Measurements from ENCODE around the gene ELOVL5.

ELOVL5 gene

GRCh38 chr6:53343092-53343491 is 5.7 kb downstream of the ELOVL5 start:
- Histone ChIP-seq H3K36me3 (ENCODE audit: control insufficient read depth in 1 of 2, insufficient read depth in 2 of 2, low read length in 2 of 2) (no peaks in the 10 kb centered on the region), H3K4me1 (ENCODE audit: control insufficient read depth in 1 of 2, insufficient read depth in 2 of 2, low read length in 2 of 2) (peaks cover 0 to 39% of the 10 kb centered on the region in 2 donors), H3K9me3 (ENCODE audit: control insufficient read depth in 1 of 2, low read length in 2 of 2) (no peaks in the 10 kb centered on the region), H3K27ac (ENCODE audit: low read length) (no peak overlapping the region), H3K4me3 (ENCODE audit: low read depth in 1 of 2, low read length in 2 of 2) (no peak overlapping the region), H3K27me3 (ENCODE audit: low read depth, low read length) (no peaks in the 10 kb centered on the region)

DNA sequence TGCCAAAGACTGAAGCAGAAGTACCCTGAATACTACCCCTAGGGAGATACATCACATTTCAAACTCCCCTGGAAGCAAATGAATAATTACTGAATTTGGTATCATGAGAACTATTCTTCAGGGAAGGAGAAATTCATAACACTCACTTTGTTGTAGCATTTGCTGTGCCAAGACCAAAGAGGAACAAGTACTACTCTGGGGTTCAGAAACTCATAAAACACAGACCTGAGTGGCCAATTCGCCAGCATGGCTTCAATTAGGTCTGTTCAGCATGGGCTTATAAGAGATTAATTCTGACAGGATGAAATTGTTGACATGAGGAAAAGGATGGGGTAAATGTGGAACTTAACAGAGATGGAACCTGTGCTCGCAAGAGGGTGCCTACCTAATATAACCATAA is 6.5 kb downstream of the ELOVL5 start:
- Histone ChIP-seq H3K27ac (ENCODE audit: low read length) (no peak overlapping the region), H3K36me3 (ENCODE audit: control insufficient read depth in 1 of 2, insufficient read depth in 2 of 2, low read length in 2 of 2) (no peaks in the 10 kb centered on the region), H3K4me1 (ENCODE audit: control insufficient read depth in 1 of 2, insufficient read depth in 2 of 2, low read length in 2 of 2) (peaks cover 0 to 47% of the 10 kb centered on the region in 2 donors), H3K27me3 (ENCODE audit: low read depth, low read length) (no peaks in the 10 kb centered on the region), H3K9me3 (ENCODE audit: control insufficient read depth in 1 of 2, low read length in 2 of 2) (no peaks in the 10 kb centered on the region), H3K4me3 (ENCODE audit: low read depth in 1 of 2, low read length in 2 of 2) (no peak overlapping the region)

DNA sequence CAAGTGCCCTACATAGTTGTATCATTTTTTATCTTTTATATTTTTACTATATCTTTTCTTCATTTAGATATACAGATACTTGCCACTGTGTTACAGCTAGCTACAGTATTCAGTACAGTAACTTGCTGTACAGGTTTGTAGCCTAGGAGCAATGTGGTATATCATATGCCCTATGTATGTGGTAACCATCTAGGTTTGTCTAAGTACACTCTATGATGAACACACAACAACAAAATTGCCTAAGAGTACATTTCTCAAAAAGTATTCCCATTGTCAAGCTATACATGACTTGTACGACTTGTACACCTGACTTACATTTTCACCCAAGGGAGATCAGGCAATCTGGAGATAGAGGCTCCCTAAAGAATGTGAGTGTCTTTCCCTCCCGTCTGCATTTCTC is 8.2 kb downstream of the ELOVL5 start:
- H3K9me3 ChIP-seq (ENCODE audit: control insufficient read depth in 1 of 2, low read length in 2 of 2) = no peaks in the 10 kb centered on the region
- no peak overlapping the region for H3K4me3 ChIP-seq (ENCODE audit: low read depth in 1 of 2, low read length in 2 of 2)
- no peaks in the 10 kb centered on the region for H3K27me3 ChIP-seq (ENCODE audit: low read depth, low read length)
- no peaks in the 10 kb centered on the region for H3K36me3 ChIP-seq (ENCODE audit: control insufficient read depth in 1 of 2, insufficient read depth in 2 of 2, low read length in 2 of 2)
- no peak overlapping the region for H3K27ac ChIP-seq (ENCODE audit: low read length)
- peaks cover 0 to 44% of the 10 kb centered on the region in 2 donors for H3K4me1 ChIP-seq (ENCODE audit: control insufficient read depth in 1 of 2, insufficient read depth in 2 of 2, low read length in 2 of 2)

GRCh38 chr6:53339424-53339823 is 9.3 kb downstream of the ELOVL5 start:
- H3K4me1 ChIP-seq (ENCODE audit: control insufficient read depth in 1 of 2, insufficient read depth in 2 of 2, low read length in 2 of 2) = peaks cover 0 to 49% of the 10 kb centered on the region in 2 donors
- no peaks in the 10 kb centered on the region for H3K27me3 ChIP-seq (ENCODE audit: low read depth, low read length)

DNA sequence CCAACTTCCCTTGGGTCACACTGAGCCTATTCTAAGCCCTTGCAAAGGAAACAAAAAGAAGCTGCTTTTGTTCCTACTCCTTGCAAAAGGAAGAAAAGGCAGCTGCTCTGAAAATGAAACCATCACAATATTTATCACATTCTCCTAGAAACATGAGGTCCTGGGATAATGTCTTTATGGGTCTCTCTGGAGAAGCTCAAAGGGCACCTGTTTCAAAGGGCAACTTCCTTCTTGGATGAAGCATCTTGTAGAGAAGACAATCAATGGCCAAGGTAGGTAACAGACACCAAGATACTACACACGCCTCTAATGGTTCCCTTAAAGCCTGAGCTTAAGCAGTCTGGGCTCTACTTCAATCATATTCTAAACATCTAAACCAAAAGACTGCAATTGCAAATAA is 10.4 kb downstream of the ELOVL5 start:
- Histone ChIP-seq H3K4me3 (ENCODE audit: low read depth in 1 of 2, low read length in 2 of 2) (no peak overlapping the region), H3K27ac (ENCODE audit: low read length) (no peak overlapping the region), H3K9me3 (ENCODE audit: control insufficient read depth in 1 of 2, low read length in 2 of 2) (no peaks in the 10 kb centered on the region), H3K36me3 (ENCODE audit: control insufficient read depth in 1 of 2, insufficient read depth in 2 of 2, low read length in 2 of 2) (no peaks in the 10 kb centered on the region), H3K4me1 (ENCODE audit: control insufficient read depth in 1 of 2, insufficient read depth in 2 of 2, low read length in 2 of 2) (peaks cover 4 to 41% of the 10 kb centered on the region in 2 donors), H3K27me3 (ENCODE audit: low read depth, low read length) (no peaks in the 10 kb centered on the region)

More at GRCh38 chr6:53339424-53339823, 9.3 kb downstream of the ELOVL5 start:
- no peak overlapping the region for H3K4me3 ChIP-seq (ENCODE audit: low read depth in 1 of 2, low read length in 2 of 2)
- H3K9me3 ChIP-seq (ENCODE audit: control insufficient read depth in 1 of 2, low read length in 2 of 2) = no peaks in the 10 kb centered on the region
- no peaks in the 10 kb centered on the region for H3K36me3 ChIP-seq (ENCODE audit: control insufficient read depth in 1 of 2, insufficient read depth in 2 of 2, low read length in 2 of 2)
- no peak overlapping the region for H3K27ac ChIP-seq (ENCODE audit: low read length)

DNA sequence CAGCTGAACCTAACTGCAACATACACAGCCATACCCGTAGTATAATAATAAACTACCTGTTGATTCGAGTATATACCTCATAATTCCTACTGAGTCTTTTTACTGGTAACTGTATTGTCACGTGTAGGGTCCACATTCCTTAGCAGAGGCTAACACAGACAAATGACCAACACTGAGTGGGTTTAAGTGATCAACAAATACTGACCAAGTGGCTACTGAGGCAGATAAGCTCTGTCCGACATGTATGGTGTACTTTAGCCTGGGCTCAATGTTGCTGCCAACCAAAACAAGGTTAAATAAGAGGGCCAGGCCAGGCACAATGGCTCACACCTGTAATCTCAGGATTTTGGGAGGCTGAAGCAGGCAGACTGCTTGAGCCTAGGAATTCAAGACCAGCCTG is 12.7 kb downstream of the ELOVL5 start:
- peak overlapping the region; percentile 35 for H3K27ac ChIP-seq (ENCODE audit: low read length)
- H3K9me3 ChIP-seq (ENCODE audit: control insufficient read depth in 1 of 2, low read length in 2 of 2) = no peaks in the 10 kb centered on the region
- H3K36me3 ChIP-seq (ENCODE audit: control insufficient read depth in 1 of 2, insufficient read depth in 2 of 2, low read length in 2 of 2) = no peaks in the 10 kb centered on the region
- H3K27me3 ChIP-seq (ENCODE audit: low read depth, low read length) = no peaks in the 10 kb centered on the region
- H3K4me3 ChIP-seq (ENCODE audit: low read depth in 1 of 2, low read length in 2 of 2) = peak overlapping the region in 1 of 2 donors; percentile 45
- peaks cover 4 to 33% of the 10 kb centered on the region in 2 donors for H3K4me1 ChIP-seq (ENCODE audit: control insufficient read depth in 1 of 2, insufficient read depth in 2 of 2, low read length in 2 of 2)

DNA sequence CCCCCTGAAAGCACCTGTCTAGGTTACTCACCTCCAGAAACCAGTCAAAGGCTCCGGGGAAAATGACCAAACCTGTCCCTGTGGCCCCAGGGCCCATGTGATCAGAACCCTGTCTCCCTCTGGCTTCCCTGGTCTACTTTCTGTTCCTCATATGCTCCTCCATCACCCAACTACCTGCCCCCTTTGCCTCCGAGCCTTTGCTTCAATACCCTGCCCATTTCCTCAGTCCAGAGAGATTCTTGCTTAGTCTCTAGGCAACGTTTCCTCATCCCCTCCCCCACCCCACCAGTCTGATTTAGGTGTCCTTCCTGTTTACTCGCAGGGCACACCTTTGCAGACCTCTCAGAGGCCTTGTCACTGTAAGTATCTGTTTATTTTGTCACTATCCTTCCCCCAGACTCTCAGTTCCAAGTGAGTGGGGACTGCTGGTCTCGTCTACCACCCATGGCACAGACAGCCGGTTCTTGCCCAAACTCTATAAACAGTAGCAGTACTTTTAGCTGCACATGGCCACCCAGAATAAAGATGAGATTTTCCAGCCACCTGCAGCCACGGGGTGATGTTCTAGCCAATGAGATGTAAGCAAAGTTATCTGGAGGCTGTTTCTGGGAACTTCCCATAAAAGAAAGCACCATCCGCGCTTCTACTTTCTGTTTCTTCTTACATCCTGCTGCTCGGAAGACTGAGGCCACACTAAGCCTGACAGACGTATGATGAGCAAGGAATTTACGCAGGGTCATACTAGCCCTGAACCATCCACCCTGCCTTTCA is 13.3 kb downstream of the ELOVL5 start:
- H3K4me3 ChIP-seq (ENCODE audit: low read depth in 1 of 2, low read length in 2 of 2) = peak overlapping the region; percentile 33 to 45
- H3K36me3 ChIP-seq (ENCODE audit: control insufficient read depth in 1 of 2, insufficient read depth in 2 of 2, low read length in 2 of 2) = no peaks in the 10 kb centered on the region
- H3K9me3 ChIP-seq (ENCODE audit: control insufficient read depth in 1 of 2, low read length in 2 of 2) = no peaks in the 10 kb centered on the region
- H3K27ac ChIP-seq (ENCODE audit: low read length) = peak overlapping the region; percentile 35
- no peaks in the 10 kb centered on the region for H3K27me3 ChIP-seq (ENCODE audit: low read depth, low read length)
- peaks cover 4 to 33% of the 10 kb centered on the region in 2 donors for H3K4me1 ChIP-seq (ENCODE audit: control insufficient read depth in 1 of 2, insufficient read depth in 2 of 2, low read length in 2 of 2)

DNA sequence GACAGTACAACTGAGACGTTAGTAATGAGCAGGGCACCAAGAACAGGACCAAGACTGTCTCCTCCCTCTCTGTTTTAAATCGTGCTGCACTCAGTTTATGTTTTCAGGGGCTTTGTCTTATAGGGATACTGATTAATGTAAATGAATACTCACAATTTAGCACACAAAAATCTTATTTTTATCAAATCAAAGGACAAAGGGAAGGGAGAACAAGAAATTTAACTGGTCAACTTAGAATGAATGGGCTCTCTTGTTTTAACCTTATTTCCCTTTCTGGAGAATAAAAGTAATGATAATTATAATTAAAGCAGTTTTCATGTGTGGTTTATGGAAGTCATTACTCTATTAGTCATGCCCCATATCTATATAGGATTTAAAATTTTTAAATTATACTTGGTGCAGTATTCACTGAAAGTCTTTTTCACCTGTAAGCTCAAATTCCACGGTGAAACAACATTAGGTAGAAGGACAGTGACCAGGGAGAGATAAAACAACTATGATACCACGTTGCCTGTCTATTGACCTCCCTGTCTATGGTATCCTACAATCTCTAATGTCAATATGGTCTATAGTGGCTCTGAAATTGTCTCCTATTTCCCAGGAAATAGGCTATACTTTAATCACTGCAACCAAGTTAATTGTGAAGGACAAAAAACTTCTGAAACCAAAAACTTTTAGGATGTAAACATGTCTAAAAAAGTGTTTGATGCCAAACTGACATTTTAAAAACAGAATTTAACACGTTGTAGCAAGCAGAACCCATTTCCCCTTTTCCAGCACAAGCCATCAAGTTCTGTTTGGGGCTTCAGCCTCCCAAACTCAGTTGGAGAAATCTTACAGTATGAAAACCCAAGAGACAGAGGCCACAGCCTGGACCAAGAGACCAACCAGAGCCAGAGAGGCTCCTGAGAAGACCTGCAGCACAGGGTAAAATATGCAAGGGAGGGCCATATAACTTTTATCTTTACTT is 15.0 kb downstream of the ELOVL5 start:
- Histone ChIP-seq H3K9me3 (ENCODE audit: control insufficient read depth in 1 of 2, low read length in 2 of 2) (no peaks in the 10 kb centered on the region), H3K4me3 (ENCODE audit: low read depth in 1 of 2, low read length in 2 of 2) (no peak overlapping the region), H3K27ac (ENCODE audit: low read length) (no peak overlapping the region), H3K27me3 (ENCODE audit: low read depth, low read length) (no peaks in the 10 kb centered on the region), H3K4me1 (ENCODE audit: control insufficient read depth in 1 of 2, insufficient read depth in 2 of 2, low read length in 2 of 2) (peaks cover 4 to 35% of the 10 kb centered on the region in 2 donors), H3K36me3 (ENCODE audit: control insufficient read depth in 1 of 2, insufficient read depth in 2 of 2, low read length in 2 of 2) (no peaks in the 10 kb centered on the region)

DNA sequence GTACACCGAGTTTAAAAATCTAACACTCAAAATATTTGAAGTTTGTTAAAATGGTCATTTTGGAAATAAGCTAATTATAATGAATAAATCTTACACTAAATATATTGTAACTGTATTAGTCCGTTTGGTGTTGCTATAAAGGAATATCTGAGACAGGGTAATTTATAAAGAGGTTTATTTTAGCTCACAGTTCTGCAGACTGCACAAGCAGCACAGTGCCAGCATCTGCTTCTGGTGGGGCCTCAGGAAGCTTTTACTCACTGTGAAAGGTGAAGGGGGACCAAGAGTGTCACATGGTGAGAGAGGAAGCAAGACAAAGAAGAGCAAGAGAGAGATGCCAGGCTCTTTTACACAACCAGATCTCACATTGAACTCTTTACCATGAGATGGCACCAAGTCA is 17.1 kb downstream of the ELOVL5 start:
- no peak overlapping the region for H3K4me3 ChIP-seq (ENCODE audit: low read depth in 1 of 2, low read length in 2 of 2)
- no peak overlapping the region for H3K27ac ChIP-seq (ENCODE audit: low read length)
- H3K9me3 ChIP-seq (ENCODE audit: control insufficient read depth in 1 of 2, low read length in 2 of 2) = no peaks in the 10 kb centered on the region
- no peaks in the 10 kb centered on the region for H3K36me3 ChIP-seq (ENCODE audit: control insufficient read depth in 1 of 2, insufficient read depth in 2 of 2, low read length in 2 of 2)
- no peaks in the 10 kb centered on the region for H3K27me3 ChIP-seq (ENCODE audit: low read depth, low read length)
- peaks cover 7 to 39% of the 10 kb centered on the region in 2 donors for H3K4me1 ChIP-seq (ENCODE audit: control insufficient read depth in 1 of 2, insufficient read depth in 2 of 2, low read length in 2 of 2)

DNA sequence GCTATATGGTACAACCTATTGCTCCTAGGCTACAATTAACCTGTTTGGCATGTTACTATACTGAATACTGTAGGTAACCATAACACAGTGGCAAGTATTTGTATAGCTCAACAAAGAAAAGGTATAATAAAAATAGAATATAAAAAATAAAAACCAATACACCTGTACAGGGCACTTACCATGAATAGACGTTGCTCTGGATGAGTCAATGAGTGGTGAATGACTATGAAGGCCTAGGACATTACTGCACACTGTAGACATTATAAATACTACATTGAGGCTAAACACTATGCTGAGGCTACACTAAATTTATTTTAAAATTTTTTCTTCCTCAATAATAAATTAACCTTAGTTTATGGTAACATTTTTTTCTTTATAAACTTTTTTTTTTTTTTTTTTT is 18.6 kb downstream of the ELOVL5 start:
- Histone ChIP-seq H3K27ac (ENCODE audit: low read length) (no peak overlapping the region), H3K27me3 (ENCODE audit: low read depth, low read length) (no peaks in the 10 kb centered on the region), H3K4me3 (ENCODE audit: low read depth in 1 of 2, low read length in 2 of 2) (no peak overlapping the region), H3K36me3 (ENCODE audit: control insufficient read depth in 1 of 2, insufficient read depth in 2 of 2, low read length in 2 of 2) (no peaks in the 10 kb centered on the region), H3K9me3 (ENCODE audit: control insufficient read depth in 1 of 2, low read length in 2 of 2) (no peaks in the 10 kb centered on the region), H3K4me1 (ENCODE audit: control insufficient read depth in 1 of 2, insufficient read depth in 2 of 2, low read length in 2 of 2) (peaks cover 7 to 49% of the 10 kb centered on the region in 2 donors)

DNA sequence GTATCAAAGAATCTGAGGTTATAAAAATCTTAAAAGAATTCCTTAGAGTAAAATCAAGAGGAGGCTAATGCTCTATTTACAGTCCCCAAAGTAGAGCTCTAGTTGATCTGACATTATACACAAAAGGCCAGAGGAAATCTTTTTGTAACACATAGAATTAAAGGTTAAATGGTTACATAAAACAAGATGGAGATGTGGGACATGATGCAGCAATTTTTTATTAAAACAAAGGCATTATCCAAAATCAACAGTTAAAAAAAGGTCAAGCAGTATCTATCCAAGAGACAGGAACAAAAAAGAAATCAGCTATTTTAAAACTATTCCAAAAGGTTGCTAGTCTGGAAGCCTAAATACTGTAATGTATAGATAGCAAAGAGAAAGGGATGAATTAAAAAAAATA is 20.4 kb downstream of the ELOVL5 start:
- no peaks in the 10 kb centered on the region for H3K27me3 ChIP-seq (ENCODE audit: low read depth, low read length)
- no peak overlapping the region for H3K27ac ChIP-seq (ENCODE audit: low read length)
- H3K36me3 ChIP-seq (ENCODE audit: control insufficient read depth in 1 of 2, insufficient read depth in 2 of 2, low read length in 2 of 2) = no peaks in the 10 kb centered on the region
- peaks cover 4 to 42% of the 10 kb centered on the region in 2 donors for H3K4me1 ChIP-seq (ENCODE audit: control insufficient read depth in 1 of 2, insufficient read depth in 2 of 2, low read length in 2 of 2)
- H3K4me3 ChIP-seq (ENCODE audit: low read depth in 1 of 2, low read length in 2 of 2) = no peak overlapping the region
- H3K9me3 ChIP-seq (ENCODE audit: control insufficient read depth in 1 of 2, low read length in 2 of 2) = no peaks in the 10 kb centered on the region
